Head of caudate nucleus (tissue), 42 donors: Measurements from ENCODE around the gene NAAA.

Source experiments
- DNase-seq, 42 donors: peaks; one replicate each; pipeline versions ENCODE4 v3.0.0 to v3.0.0-alpha.2; 2020 to 2021; ENCODE audit warnings: mixed read lengths in 7 of 42
- intact Hi-C: fragments of 100-400 bp; cut with DNase I; formaldehyde crosslinking; loops from one replicate; pipeline ENCODE4 v1.15.0; 2022

NAAA gene

DNA sequence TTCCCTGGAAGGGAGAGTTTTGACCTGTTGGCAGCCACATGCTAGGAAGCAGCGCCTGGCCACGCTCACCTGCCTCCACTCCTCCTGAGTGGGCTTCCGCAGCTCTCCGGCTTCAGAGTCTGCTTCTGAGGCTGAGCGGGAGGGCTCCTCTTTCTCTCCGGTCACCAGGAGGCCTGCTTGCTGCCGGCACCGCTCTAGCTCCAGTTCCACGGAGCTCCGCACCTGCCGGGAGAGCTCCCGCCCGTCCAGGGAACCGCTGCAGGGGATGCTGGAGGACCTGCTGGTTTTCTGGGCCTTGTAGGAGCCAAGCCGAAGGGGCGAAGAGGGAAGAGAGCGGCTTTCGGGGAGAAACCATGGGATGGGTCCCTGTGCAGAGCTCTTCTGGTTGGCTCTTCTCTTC lies 64.6 kb downstream of the NAAA start:
- no peak for DNase-seq
- intact Hi-C loops, result no loop called here

DNA sequence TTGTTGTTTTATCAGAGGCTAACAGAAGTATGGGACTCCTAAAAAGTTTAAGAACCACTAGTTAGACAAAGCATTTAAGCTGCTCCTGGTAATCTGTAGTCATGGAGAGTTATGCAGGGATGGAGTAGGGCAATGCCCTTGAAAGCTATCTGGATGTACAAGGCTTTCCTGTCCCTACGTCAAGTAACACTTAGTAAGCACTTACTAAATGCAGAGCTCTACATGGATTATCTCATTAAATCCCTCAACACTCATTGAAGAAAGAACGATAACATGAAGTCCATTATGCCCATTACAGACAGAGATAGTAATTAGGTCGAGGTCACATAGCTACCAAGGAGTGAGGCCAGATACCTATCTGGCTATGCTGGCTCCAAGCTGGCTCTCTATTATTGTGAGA lies 71.7 kb downstream of the NAAA start:
- intact Hi-C loops, result no loop called here

DNA sequence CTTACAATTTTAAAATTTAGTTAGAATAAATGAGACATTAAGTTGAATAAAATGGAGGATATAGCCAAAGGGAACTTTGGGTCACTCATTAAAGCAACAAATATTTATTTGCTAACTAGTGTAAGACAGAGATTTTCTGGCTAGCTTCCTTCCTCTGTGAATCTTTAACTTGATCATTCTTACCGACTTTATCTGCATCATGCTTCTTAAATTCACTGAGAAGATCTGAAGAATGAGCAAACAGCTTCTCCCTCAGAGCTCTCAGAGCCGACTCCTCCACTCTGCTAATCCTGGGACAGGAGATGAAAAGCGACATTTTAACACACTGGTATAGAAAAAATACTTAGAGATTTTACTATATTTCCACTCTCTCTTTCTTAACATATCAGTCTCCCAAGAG lies 73.7 kb downstream of the NAAA start:
- no peak for DNase-seq
- intact Hi-C loops, result no loop called here

More for the DNA sequence above, 71.7 kb downstream of the NAAA start:
- DNase-seq, result no peak
